Activated gamma-delta T cell treated with Interleukin-2 at 50 U/mL for 16 hours (primary cell): ENCODE results near the gene WDCP.
"Not testable (repeated sequence)": the region's sequence is repeated elsewhere in the genome, so short reads cannot be mapped to it uniquely, and the experiment has no call there.

Experiments
- DNase-seq: peaks from one replicate; pipeline ENCODE4 v3.0.0-alpha.2; 2020

WDCP gene

GRCh38 chr2:24046930-24047702 is at the start of gene WDCP:
Gene WDCP (minus strand): TSS chr2:24047391. CDS start chr2:24039494, 7,897 bp downstream.
- peak; percentile 91 for DNase-seq

- not testable (repeated sequence) for DNase-seq
Measured at GRCh38 chr2:24095171-24095677, 48.0 kb upstream of the WDCP start.

- not testable (repeated sequence) for DNase-seq
Measured at GRCh38 chr2:24093270-24093669, 46.1 kb upstream of the WDCP start.

GRCh38 chr2:24088821-24089359 is 41.7 kb upstream of the WDCP start:
- no peak for DNase-seq

- DNase-seq, result no peak
Measured at GRCh38 chr2:24087032-24087431, 39.8 kb upstream of the WDCP start.

GRCh38 chr2:24086241-24086640 is 39.0 kb upstream of the WDCP start:
- no peak for DNase-seq

- DNase-seq, result no peak
Measured at GRCh38 chr2:24085200-24085489, 38.0 kb upstream of the WDCP start.

GRCh38 chr2:24084386-24085199 is 37.4 kb upstream of the WDCP start, which contains the start of gene TP53I3:
Gene TP53I3 (minus strand): TSS chr2:24084834. CDS start chr2:24084326, 508 bp downstream.
- DNase-seq, result peak; percentile 80

GRCh38 chr2:24083567-24084385 is 36.6 kb upstream of the WDCP start:
- no peak for DNase-seq

- DNase-seq, result no peak
Measured at GRCh38 chr2:24082787-24083566, 35.8 kb upstream of the WDCP start.

- DNase-seq, result no peak
Measured at GRCh38 chr2:24080701-24081100, 33.5 kb upstream of the WDCP start.

- no peak for DNase-seq
Measured at GRCh38 chr2:24077879-24078278, 30.7 kb upstream of the WDCP start.

GRCh38 chr2:24077535-24077877 is 30.3 kb upstream of the WDCP start:
- no peak for DNase-seq

- no peak for DNase-seq
Measured at GRCh38 chr2:24076849-24077534, 29.8 kb upstream of the WDCP start.

- peak; percentile 99 for DNase-seq
Measured at GRCh38 chr2:24075915-24076848, 29.0 kb upstream of the WDCP start, which contains the start of gene SF3B6. Gene SF3B6 (minus strand): TSS chr2:24076326. CDS start chr2:24076229, 97 bp downstream.

GRCh38 chr2:24075259-24075658 is 28.1 kb upstream of the WDCP start:
- no peak for DNase-seq

GRCh38 chr2:24073816-24074215 is 26.6 kb upstream of the WDCP start:
- DNase-seq, result no peak

GRCh38 chr2:24072259-24072658 is 25.1 kb upstream of the WDCP start:
- no peak for DNase-seq

- DNase-seq, result no peak
Measured at GRCh38 chr2:24065341-24065740, 18.1 kb upstream of the WDCP start.
